ENCODE results near the gene CREBBP. TPM values are rescaled to one million over a fixed set of nuclear protein-coding genes. Genes with fewer than 3 reads are reported as not detected.

Gene CREBBP
- total RNA-seq, 1 donor from 2014 or later: 33.5 TPM

- Histone ChIP-seq H3K27ac (replicated peaks) (no peak overlapping the region), H3K27me3 (ENCODE audit: low read depth) (no peaks in the 10 kb centered on the region), H3K36me3 (peaks cover 65% of the 10 kb centered on the region), H3K9me3 (replicated peaks) (no peaks in the 10 kb centered on the region), H3K4me1 (peaks cover 4% of the 10 kb centered on the region), H3K4me3 (no peak overlapping the region)
- intact Hi-C loops (cut with micrococcal nuclease): no loop called here
- DNase-seq: no peak
- no peak for TF ChIP-seq CTCF (IDR thresholded peaks at IDR 0.05; ENCODE audit: borderline replicate concordance)
These were observed 127.5 kb downstream of the CREBBP start for GRCh38 chr16:3752984-3753383.

GRCh38 chr16:3751878-3752277 is 128.6 kb downstream of the CREBBP start:
- no peak overlapping the region for H3K27ac ChIP-seq (replicated peaks)
- peaks cover 65% of the 10 kb centered on the region for H3K36me3 ChIP-seq
- no peak for TF ChIP-seq CTCF (IDR thresholded peaks at IDR 0.05; ENCODE audit: borderline replicate concordance)
- no peak for DNase-seq
- no peaks in the 10 kb centered on the region for H3K9me3 ChIP-seq (replicated peaks)
- intact Hi-C loops (cut with micrococcal nuclease): no loop called here
- H3K4me1 ChIP-seq: peaks cover 4% of the 10 kb centered on the region
- no peaks in the 10 kb centered on the region for H3K27me3 ChIP-seq (ENCODE audit: low read depth)
- no peak overlapping the region for H3K4me3 ChIP-seq

- H3K27me3 ChIP-seq (ENCODE audit: low read depth): no peaks in the 10 kb centered on the region
- H3K4me3 ChIP-seq: no peak overlapping the region
- H3K4me1 ChIP-seq: no peaks in the 10 kb centered on the region
- no peak for DNase-seq
- H3K27ac ChIP-seq (replicated peaks): no peak overlapping the region
- TF ChIP-seq CTCF (IDR thresholded peaks at IDR 0.05; ENCODE audit: borderline replicate concordance): no peak
- intact Hi-C loops (cut with micrococcal nuclease): no loop called here
- peaks cover 83% of the 10 kb centered on the region for H3K36me3 ChIP-seq
- no peaks in the 10 kb centered on the region for H3K9me3 ChIP-seq (replicated peaks)
These were observed 132.2 kb downstream of the CREBBP start for GRCh38 chr16:3748307-3748706.

- no peak overlapping the region for H3K27ac ChIP-seq (replicated peaks)
- intact Hi-C loops (cut with micrococcal nuclease): no loop called here
- H3K27me3 ChIP-seq (ENCODE audit: low read depth): no peaks in the 10 kb centered on the region
- no peaks in the 10 kb centered on the region for H3K9me3 ChIP-seq (replicated peaks)
- DNase-seq: no peak
- H3K36me3 ChIP-seq: peaks cover 98% of the 10 kb centered on the region
- TF ChIP-seq CTCF (IDR thresholded peaks at IDR 0.05; ENCODE audit: borderline replicate concordance): no peak
- H3K4me3 ChIP-seq: no peak overlapping the region
- H3K4me1 ChIP-seq: no peaks in the 10 kb centered on the region
These were observed 134.7 kb downstream of the CREBBP start for GRCh38 chr16:3745751-3746355.

- H3K27ac ChIP-seq (replicated peaks): no peak overlapping the region
- H3K9me3 ChIP-seq (replicated peaks): no peaks in the 10 kb centered on the region
- no peak for TF ChIP-seq CTCF (IDR thresholded peaks at IDR 0.05; ENCODE audit: borderline replicate concordance)
- no peaks in the 10 kb centered on the region for H3K4me1 ChIP-seq
- intact Hi-C loops (cut with micrococcal nuclease): no loop called here
- DNase-seq: no peak
- H3K27me3 ChIP-seq (ENCODE audit: low read depth): no peaks in the 10 kb centered on the region
- H3K36me3 ChIP-seq: peaks cover 99% of the 10 kb centered on the region
- H3K4me3 ChIP-seq: no peak overlapping the region
These were observed 136.5 kb downstream of the CREBBP start for GRCh38 chr16:3744018-3744417.

Measured in left ventricle myocardium inferior (tissue), 1 donor.